Midbrain (tissue), 1 donor: ENCODE measurements around the gene APELA.
A peak's percentile ranks its signal among the peaks of the same experiment; 100 is the strongest.
"Not testable (repeated sequence)": the region's sequence is repeated elsewhere in the genome, so short reads cannot be mapped to it uniquely, and the experiment has no call there.

Source experiments
- DNase-seq: peaks from one replicate; lab custom pipeline; 2025; lab: John Stamatoyannopoulos, UW

The APELA gene

GRCh38 chr4:164926301-164926700, 49.3 kb downstream of the APELA start:
- DNase-seq, result no peak

DNA sequence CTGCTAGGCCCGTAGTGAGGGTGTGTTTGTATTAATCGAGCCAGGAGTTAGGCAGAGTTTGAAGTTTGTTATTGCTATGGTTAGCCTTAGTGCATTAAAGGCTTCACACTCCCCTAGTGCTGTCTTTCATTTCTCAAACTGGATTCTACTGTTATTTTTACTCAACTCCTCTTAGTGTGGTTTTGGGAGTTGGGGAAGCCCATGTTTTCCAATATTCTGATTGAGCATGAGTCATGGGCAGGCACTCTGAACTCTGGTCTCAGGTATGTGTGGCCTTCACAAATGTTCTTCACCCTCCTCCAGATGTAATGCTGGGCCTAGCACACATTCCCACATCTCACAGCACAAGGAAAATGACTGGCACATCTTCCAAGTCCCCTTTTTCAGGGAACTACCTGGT, 50.1 kb downstream of the APELA start:
- not testable (repeated sequence) for DNase-seq

GRCh38 chr4:164930647-164931046, 53.7 kb downstream of the APELA start:
- DNase-seq, result no peak

GRCh38 chr4:164931551-164932324, 54.8 kb downstream of the APELA start:
- DNase-seq, result no peak

GRCh38 chr4:164933244-164933643, 56.3 kb downstream of the APELA start:
- DNase-seq, result no peak

- DNase-seq, result no peak
Measured at GRCh38 chr4:164935363-164935762, 58.4 kb downstream of the APELA start.

- not testable (repeated sequence) for DNase-seq
Measured at GRCh38 chr4:164935865-164936606, 59.1 kb downstream of the APELA start.

- peak; percentile 47 for DNase-seq
Measured at GRCh38 chr4:164937576-164938270, 60.7 kb downstream of the APELA start.

GRCh38 chr4:164943192-164943591, 66.2 kb downstream of the APELA start:
- no peak for DNase-seq

DNA sequence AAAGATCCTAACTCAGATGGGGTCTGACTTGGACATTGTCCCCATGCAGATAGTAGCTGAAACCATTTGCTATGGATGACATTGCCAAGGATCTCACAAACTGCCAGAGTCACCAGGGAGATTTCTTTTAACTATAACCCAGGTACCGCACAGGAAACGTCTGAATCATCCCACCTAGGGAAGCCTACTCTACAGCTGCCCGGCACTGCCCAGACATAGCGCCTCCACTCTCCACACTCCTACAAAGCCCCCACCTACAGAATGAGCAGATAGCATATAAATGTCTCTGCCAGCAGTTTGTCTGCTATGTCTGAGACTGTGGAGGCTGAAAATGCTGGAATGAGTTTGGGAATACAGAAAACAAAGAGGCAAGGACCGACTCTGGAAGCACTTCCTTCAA, 68.2 kb downstream of the APELA start:
- DNase-seq, result no peak

DNA sequence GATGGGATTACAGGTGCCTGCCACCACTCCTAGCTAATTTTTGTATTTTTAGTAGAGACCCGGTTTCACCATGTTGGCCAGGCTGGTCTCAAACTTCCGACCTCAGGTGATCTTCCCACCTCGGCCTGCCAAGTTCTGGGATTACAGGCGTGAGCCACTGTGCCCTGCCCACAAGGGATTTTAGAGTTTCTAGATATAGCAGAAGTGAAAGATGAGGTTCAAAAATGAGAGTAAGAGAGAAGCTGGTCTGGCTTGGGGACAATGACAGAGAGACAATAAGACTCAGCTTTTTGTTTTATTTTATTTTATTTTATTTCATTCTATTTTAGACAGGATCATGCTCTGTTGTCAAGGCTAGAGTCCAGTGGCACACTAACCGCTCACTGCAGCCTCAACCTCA, 69.8 kb downstream of the APELA start:
- DNase-seq, result no peak
